Vagina (tissue), 2 donors: Measurements from ENCODE around the gene KRTAP29-1.

Source experiments
- POLR2A ChIP-seq, 2 donors: fragments of 450-650 bp; IDR thresholded peaks; one replicate each; pipeline ENCODE4 v1.6.1; 2017; ENCODE audit warnings: antibody characterized with exemption in 2 of 2, mild to moderate bottlenecking in 2 of 2, moderate library complexity in 2 of 2
- POLR2AphosphoS5 ChIP-seq, 2 donors: sonication (generic); formaldehyde crosslinking; IDR thresholded peaks; one replicate each; pipeline ENCODE4 v1.9.0; 2017; ENCODE audit warnings: antibody characterized with exemption in 2 of 2, mild to moderate bottlenecking in 2 of 2, low read depth in 1 of 2; ENCODE audit not compliant: insufficient read depth in 1 of 2
- TF ChIP-seq, protein P1 (sequence below), 3 experiments: fragments of 450-650 bp in 2 of 3; fragments of 200-600 bp in 1 of 3; sonication (generic) in 1 of 3; IDR thresholded peaks; one replicate each; pipeline ENCODE4 v1.5.1; 2017 to 2019; ENCODE audit warnings: antibody characterized with exemption in 3 of 3, mild to moderate bottlenecking in 2 of 3, moderate library complexity in 2 of 3

DNA sequence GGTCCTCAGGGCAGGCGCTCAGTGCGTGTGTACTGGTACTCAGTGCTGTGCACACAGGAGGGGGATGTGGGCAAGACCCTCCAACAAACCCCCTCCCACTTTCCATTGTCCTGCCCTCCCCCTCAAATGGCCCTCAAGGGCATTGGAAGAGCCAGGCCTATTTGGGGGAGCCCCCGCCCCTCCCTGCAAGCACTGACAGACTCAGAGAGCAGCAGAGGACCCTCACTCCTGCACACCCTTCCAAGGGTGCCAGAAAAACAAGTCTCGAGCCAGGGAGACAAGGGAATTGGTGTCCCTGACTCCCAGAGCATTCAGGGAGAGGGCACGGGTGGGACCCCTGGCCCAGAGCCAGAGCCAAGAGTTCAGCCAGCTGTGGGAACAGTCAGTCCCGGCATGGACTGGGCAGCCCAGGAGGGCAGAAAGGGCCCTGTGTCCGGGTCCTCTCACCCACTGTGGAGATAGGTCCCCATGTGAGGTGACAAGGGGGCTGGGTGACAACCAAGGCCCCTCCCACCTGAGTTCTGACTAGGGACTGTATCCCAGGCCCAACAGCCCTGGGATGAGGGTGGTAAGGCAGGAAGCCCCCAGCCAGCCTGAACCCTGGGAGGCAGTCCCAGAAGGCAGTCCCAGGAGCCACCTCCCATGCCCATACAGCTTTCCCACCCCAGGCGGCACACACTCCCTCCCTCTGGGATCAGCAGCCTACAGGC lies 24.9 kb upstream of the KRTAP29-1 start:
- TF ChIP-seq, protein P1, sequence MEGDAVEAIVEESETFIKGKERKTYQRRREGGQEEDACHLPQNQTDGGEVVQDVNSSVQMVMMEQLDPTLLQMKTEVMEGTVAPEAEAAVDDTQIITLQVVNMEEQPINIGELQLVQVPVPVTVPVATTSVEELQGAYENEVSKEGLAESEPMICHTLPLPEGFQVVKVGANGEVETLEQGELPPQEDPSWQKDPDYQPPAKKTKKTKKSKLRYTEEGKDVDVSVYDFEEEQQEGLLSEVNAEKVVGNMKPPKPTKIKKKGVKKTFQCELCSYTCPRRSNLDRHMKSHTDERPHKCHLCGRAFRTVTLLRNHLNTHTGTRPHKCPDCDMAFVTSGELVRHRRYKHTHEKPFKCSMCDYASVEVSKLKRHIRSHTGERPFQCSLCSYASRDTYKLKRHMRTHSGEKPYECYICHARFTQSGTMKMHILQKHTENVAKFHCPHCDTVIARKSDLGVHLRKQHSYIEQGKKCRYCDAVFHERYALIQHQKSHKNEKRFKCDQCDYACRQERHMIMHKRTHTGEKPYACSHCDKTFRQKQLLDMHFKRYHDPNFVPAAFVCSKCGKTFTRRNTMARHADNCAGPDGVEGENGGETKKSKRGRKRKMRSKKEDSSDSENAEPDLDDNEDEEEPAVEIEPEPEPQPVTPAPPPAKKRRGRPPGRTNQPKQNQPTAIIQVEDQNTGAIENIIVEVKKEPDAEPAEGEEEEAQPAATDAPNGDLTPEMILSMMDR (IDR thresholded peaks at IDR 0.05): no peak
- TF ChIP-seq POLR2A (IDR thresholded peaks at IDR 0.05): no peak
- no peak for TF ChIP-seq POLR2AphosphoS5 (IDR thresholded peaks at IDR 0.05; ENCODE audit: insufficient read depth in 1 of 2, low read depth in 1 of 2)
